ENCODE results near the gene PEX3. TPM values are rescaled to one million over a fixed set of nuclear protein-coding genes. Genes with fewer than 3 reads are reported as not detected.
"Not testable (repeated sequence)": the region's sequence is repeated elsewhere in the genome, so short reads cannot be mapped to it uniquely, and the experiment has no call there.

The PEX3 gene
- total RNA-seq, 1 donor: 11.3 TPM

- no peak for DNase-seq (ENCODE audit: low read depth in 2 of 3, low spot score in 2 of 3)
Measured at GRCh38 chr6:143443096-143443495, 7.5 kb upstream of the PEX3 start.

- not testable (repeated sequence) for DNase-seq (ENCODE audit: low read depth in 2 of 3, low spot score in 2 of 3)
Measured at GRCh38 chr6:143447865-143448264, 2.7 kb upstream of the PEX3 start.

GRCh38 chr6:143449082-143449713 lies 1.4 kb upstream of the PEX3 start:
- no peak for DNase-seq (ENCODE audit: low read depth in 2 of 3, low spot score in 2 of 3)

- DNase-seq (ENCODE audit: low read depth in 2 of 3, low spot score in 2 of 3): peak in 2 of 3 donors; percentile 82 to 93
Measured at GRCh38 chr6:143449714-143450452, 722 bp upstream of the PEX3 start.

- no peak for DNase-seq (ENCODE audit: low read depth in 2 of 3, low spot score in 2 of 3)
Measured at GRCh38 chr6:143451531-143451930, 926 bp downstream of the PEX3 start.

GRCh38 chr6:143457563-143458359 lies 7.2 kb downstream of the PEX3 start:
- DNase-seq (ENCODE audit: low read depth in 2 of 3, low spot score in 2 of 3): no peak

GRCh38 chr6:143465546-143465945 lies 14.9 kb downstream of the PEX3 start:
- no peak for DNase-seq (ENCODE audit: low read depth in 2 of 3, low spot score in 2 of 3)

GRCh38 chr6:143468026-143468425 lies 17.4 kb downstream of the PEX3 start:
- DNase-seq (ENCODE audit: low read depth in 2 of 3, low spot score in 2 of 3): no peak

GRCh38 chr6:143468823-143469222 lies 18.2 kb downstream of the PEX3 start:
- not testable (repeated sequence) for DNase-seq (ENCODE audit: low read depth in 2 of 3, low spot score in 2 of 3)

GRCh38 chr6:143471822-143472221 lies 21.2 kb downstream of the PEX3 start:
- DNase-seq (ENCODE audit: low read depth in 2 of 3, low spot score in 2 of 3): no peak

GRCh38 chr6:143476545-143476944 lies 25.9 kb downstream of the PEX3 start:
- no peak for DNase-seq (ENCODE audit: low read depth in 2 of 3, low spot score in 2 of 3)

- DNase-seq (ENCODE audit: low read depth in 2 of 3, low spot score in 2 of 3): no peak
Measured at GRCh38 chr6:143478479-143479062, 28.0 kb downstream of the PEX3 start.

- no peak for DNase-seq (ENCODE audit: low read depth in 2 of 3, low spot score in 2 of 3)
Measured at GRCh38 chr6:143482593-143482992, 32.0 kb downstream of the PEX3 start.

GRCh38 chr6:143485967-143486366 lies 35.4 kb downstream of the PEX3 start:
- no peak for DNase-seq (ENCODE audit: low read depth in 2 of 3, low spot score in 2 of 3)

- DNase-seq (ENCODE audit: low read depth in 2 of 3, low spot score in 2 of 3): no peak
Measured at GRCh38 chr6:143486752-143487151, 36.1 kb downstream of the PEX3 start.

GRCh38 chr6:143490244-143490643 lies 39.6 kb downstream of the PEX3 start:
- DNase-seq (ENCODE audit: low read depth in 2 of 3, low spot score in 2 of 3): no peak

GRCh38 chr6:143490775-143491174 lies 40.2 kb downstream of the PEX3 start:
- DNase-seq (ENCODE audit: low read depth in 2 of 3, low spot score in 2 of 3): no peak

GRCh38 chr6:143496974-143497373 lies 46.4 kb downstream of the PEX3 start:
- no peak for DNase-seq (ENCODE audit: low read depth in 2 of 3, low spot score in 2 of 3)

- DNase-seq (ENCODE audit: low read depth in 2 of 3, low spot score in 2 of 3): no peak
Measured at GRCh38 chr6:143498428-143498827, 47.8 kb downstream of the PEX3 start.

GRCh38 chr6:143501851-143502250 lies 51.2 kb downstream of the PEX3 start:
- no peak for DNase-seq (ENCODE audit: low read depth in 2 of 3, low spot score in 2 of 3)

- no peak for DNase-seq (ENCODE audit: low read depth in 2 of 3, low spot score in 2 of 3)
Measured at GRCh38 chr6:143504369-143504768, 53.8 kb downstream of the PEX3 start.
